NCI-H1930 (cell line): ENCODE results near the gene GPRC5B.

ENCODE experiments used
- DNase-seq, 2 experiments: peaks; one replicate each; lab custom pipeline; 2025; lab: John Stamatoyannopoulos, UW

The GPRC5B gene

DNA sequence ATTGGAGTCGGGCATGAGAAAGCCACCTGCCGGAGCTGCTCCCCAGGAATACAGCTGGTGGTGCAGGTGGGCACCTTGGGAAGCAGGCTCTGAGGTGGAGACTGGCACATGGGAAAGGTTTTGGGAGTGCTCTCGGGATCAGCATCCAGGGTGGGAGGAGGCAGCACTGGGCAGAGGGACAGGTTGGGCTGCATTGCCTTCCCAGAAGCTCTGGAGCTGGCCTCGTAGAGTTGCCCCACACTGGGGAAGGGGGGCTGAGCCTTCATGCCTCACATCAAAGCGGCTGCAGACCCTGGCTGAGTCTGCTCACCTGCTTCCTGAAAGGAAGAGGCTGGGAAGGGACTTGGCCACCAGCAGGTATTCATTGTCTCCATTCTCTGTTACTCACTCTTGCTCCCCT is 13.5 kb upstream of the GPRC5B start:
- DNase-seq = no peak

DNA sequence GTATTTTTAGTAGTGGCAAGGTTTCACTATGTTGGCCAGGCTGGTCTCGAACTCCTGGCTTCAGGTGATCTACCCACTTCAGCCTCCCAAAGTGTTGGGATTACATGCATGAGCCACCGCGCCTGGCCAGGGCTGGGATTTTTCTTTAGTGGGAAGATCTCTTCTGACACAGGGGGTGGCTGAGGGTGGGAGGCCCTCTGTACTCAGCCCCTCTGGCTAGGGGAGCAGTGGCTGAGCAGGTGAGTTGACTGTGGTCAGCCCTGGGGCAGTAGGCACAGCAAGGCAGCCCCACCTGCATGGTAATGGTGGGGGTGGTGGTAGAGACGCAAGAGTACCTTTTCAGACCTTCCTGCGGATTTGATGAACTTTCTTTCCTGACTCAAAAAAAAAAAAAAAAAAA is 12.3 kb upstream of the GPRC5B start:
- DNase-seq = no peak

DNA sequence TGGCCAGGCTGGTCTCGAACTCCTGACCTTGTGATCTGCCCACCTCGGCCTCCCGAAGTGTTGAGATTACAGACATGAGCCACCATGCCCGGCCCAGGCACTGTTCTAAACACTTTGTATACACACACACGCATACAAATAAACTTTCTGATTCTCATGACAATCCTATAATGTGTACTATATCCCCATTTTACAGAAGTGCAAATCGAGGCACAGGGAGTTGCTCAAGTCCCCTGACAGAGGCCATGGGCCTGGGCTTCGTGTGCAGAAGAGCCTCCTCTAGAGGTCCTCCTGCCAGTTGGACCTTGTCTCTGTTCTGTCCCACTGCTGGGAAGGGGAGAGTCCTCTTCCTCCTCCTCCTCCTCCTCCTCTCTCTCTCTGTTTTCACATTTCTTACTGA is 9.9 kb upstream of the GPRC5B start:
- no peak for DNase-seq

DNA sequence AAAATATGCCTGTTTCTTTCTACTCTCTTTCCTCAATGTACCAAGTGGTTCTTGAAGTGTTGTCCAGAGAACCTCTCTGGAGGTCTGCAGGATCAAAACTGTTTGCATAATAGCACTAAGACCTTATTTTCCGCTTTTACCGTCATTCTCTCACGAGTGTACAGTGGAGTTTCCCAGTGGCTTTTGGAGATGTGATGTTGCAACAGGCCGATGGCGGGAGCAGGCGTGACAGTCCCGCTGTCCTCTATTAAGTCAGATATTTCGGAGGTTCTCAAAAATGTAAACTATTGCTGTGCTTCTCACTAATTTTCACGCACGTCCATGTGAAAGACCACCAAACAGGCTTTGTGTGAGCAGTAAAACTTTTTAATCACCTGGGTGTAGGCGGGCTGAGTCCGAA is 8.3 kb upstream of the GPRC5B start:
- DNase-seq = no peak

DNA sequence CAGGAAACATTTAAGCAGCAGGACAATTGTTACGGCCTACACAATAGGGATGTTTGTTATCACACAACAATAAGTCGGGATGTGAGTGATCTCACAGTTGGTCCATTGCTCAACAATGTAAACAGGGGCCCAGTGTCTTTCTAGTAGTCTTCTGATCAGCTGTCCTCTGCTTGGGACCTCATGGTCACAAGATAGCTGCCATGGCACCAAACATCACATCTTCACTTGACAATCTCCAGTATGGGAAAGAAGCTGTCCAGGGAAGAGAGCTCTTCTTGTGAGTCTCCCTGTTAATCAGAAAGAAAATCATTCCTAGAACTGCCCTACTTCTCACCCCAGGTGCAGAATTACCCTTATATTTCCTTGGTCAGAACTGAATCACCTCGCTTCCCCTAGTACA is 6.3 kb upstream of the GPRC5B start:
- no peak for DNase-seq

DNA sequence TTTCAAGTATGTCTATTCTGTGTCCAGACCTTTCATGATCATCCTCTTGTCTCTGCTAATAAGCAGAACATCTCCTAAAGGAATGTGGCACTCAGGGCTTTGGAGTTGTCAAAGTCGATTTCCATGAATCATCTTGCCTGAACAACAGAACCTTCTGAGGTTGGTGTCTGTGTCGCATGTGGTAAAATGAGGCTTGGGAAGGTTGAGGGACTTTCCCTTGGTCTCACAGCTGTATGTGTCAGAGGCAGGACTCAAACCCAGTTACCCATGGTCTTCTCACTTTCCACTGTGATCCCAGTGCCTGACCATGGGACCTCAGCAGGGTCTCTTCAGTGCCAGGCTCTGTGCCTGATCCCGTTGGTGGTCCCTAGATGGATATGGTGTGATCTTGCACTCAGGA is 4.2 kb upstream of the GPRC5B start:
- no peak for DNase-seq

DNA sequence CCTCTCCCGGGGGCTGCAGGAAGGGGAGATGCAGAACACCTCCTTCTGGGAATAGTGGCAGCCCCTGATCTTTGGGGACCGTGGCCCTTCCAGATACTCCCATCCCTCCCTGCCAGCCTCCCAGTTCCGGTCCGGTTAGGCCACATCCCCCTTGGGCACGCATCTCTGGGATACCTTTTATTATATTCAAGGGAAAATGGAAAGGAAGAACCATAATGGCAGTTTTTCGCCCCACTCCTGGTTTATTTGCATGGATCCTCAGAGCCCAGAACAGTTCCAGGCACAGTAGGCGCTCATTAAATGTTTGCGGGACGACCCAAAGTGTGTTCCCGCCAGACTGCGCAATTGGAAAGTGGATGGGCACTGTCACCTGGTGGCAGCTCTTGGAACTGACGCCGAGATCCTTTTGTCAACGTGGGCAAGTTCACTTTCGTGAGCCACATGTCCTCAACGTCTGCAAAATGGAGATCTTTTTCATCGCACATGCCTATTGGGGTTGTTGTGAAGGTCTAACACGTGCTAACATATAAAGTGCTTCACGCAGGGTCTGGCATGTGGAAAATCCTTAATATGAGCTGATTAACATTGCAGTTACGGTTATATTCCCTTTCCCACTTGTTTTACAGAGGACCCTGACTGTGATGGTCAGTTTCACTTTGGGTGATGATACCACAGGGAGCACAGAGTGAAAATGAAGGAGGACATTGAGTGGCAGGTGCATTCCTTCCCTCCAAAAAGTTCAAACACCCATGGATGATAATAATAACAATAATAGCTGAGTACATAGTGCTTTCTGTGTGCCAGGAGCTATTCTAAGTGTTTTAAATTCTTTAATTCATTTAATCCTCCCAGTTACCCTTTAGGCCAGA is 1.7 kb upstream of the GPRC5B start:
- peak; percentile 60 to 68 for DNase-seq

DNA sequence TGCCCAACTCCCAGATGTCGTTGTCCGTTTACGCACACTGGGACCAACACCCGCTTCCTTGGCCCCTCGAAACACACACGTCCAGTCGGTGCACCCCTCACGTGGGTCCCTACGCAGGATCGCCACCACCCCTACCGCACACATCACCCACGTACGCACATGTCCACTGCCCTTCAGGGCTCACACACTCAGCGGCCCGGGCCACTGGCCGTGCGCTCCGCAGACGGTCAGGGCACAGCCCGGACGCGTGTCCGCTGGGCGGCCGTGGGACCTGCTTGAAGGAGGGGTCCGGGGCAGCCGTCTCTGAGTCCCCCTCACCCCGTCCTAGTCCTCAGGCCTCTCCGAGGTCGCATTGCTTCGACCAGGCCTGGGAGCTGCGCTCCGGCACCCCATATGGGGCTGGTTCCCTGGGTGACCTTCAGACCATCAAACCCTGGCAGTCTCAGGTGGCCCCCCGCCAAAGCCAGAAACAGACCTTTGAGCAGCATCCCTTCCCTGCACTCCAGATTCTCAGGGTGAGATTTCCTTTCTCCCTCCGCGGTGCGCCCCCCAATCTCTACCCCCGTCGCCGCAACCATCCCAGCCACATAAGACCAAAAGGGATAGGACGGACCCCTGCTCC is 914 bp upstream of the GPRC5B start:
- DNase-seq = no peak

DNA sequence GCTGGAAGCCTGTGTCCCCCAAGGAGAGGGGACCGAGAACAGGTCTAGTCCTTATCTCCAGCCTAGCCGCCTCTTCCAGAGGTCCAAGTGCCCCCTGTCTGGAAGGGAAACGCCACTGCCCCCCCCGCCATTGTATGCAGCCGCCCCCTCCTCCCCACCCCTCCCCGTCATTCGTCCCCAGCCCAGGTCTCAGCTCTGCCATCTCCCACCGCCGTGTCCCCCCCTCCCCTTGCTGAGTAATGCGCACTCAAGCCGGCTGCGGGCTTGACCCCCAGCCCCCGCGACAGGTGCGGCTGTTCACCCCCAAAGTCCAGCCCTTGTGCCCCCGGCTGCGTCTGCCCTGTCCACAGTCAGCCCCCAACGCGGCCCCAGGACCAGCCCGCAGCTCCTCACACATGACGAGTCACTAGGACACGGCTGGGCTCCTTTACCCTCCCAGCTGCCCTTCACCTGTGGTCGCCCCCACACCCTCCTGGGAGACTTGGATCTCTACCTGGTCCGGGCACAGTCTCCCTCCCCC is 622 bp downstream of the GPRC5B start:
- no peak for DNase-seq

DNA sequence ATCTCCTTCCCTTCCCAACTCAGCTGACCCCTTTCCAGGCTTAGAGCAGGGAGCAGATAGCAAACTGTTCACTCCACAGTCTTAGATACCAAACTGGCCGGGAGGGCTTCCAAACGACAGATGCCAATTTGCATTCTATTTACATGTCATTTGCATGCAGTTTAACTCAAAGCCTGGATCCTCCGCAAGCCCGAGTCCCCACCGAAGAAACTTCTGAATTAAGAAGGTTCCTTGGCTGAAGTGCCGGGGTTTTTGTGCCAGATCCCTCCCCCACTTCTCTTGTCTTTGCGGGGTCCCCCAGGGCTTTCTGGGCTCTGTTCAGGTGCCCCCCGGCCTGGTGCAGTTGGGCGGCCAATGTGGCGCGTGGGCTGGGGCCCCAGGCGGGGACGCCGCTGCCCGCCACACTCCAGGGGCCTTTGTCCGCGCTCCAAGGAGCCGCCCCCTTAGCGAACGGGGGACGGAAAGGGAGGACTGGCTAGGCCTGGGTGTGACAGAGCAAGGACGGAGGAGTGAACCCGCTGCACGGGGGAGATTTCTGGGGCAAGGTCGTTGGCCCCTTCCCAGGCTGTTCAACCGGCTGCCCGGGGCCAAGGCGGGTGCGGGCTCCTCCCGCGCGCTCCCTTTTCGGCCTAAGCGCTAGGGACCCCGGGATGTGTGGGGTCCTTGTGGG is 1.2 kb downstream of the GPRC5B start:
- no peak for DNase-seq

DNA sequence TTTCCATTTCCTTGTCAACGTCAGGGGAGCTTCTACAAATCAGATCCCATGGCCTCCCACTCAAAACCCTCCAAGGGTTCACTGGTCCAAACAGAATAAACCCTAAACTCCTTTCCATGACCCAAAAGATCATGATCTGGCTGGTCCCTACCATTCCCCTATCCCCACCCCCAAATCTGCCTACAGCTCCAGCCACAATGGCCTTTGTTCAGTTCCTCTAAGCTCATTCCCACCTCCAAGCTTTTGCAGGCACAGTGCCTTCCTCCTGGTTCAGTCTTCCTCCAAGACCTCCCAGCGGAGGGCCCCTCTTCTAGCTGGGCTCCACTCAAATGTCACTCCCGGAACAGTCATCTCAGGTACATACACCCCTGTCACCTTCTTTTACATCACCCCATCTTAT is 2.0 kb downstream of the GPRC5B start:
- no peak for DNase-seq

DNA sequence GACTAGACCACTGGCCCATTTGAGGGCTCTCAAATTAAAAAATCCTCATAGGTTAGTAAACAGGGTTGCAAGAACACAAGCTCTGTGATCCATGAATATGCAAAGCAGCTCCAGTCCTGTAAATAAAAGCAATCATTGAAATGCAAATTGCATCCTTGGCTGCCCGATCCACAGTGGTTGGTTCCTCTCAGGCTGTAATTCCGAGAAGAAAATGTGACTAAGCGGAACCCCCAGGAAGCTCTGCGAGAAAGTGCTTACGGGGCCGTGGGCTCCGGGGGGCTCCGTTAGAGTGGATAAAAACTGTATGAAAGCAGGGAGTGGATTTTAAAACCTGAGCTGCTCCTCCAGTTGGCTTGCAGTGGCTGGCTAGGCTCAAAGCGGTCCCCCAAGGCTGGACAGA is 2.5 kb downstream of the GPRC5B start:
- no peak for DNase-seq

DNA sequence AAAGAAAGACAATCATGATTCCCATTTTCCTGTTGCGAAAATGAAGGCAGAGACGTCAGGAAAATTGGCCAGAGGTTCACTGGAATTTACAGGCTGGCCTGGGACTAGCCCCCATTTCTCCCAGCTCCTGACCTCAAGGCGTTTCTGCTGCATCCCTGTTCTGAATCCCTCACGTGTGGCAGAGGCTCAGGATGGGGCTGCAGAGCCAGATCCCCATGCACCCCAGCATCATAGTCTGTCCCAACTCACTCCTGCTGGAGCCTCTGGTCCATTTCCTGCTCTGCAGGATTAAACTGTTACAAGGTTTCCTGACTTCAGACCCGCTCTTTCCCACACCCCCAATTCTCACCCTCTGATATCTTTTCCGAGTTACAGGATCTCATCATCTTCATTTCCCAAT is 2.9 kb downstream of the GPRC5B start:
- DNase-seq = no peak

DNA sequence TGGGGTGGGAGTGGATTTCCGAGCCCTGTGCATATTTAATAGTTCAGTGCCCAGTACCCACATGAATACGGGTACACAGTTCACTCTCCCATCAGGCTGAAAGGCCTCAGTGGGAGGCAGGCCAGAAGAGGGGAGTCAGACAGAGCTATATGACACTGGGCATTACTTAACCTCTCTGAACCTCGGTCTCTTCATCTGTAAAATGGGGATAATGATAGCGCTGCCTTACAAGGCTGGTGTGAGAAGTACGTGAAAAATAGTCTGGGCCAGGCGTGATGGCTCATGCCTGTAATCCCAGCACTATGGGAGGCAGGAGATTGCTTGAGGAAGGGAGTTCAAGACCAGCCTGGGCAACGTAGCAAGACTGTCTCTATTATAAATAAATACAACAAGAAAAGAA is 3.6 kb downstream of the GPRC5B start:
- DNase-seq = no peak

DNA sequence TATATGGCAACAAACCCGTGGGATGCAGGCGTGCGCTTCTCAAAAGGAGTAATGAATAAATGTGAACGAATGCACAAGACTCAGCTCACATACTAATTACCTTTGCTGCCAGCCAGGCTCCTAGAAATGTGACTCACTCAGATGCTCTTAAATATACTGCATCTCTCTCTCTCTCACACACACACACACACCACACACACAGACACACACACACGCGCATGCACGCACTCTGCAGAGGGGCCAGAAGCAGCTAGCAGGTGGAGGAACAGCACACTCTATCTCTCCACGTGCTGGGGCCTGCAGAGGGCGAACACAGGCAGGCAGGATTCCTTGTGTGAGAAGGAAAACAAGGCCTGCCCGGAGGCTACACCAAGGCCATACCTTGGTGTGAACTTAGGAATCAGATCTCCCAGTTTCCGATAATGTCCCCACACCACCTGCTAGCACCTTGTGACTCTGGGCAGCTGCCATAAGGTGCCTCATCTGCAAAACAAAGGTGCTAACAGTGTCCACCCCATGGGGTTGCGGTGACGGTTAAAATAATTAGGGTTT is 5.3 kb downstream of the GPRC5B start:
- peak in 1 of 2 experiments; percentile 22 for DNase-seq

DNA sequence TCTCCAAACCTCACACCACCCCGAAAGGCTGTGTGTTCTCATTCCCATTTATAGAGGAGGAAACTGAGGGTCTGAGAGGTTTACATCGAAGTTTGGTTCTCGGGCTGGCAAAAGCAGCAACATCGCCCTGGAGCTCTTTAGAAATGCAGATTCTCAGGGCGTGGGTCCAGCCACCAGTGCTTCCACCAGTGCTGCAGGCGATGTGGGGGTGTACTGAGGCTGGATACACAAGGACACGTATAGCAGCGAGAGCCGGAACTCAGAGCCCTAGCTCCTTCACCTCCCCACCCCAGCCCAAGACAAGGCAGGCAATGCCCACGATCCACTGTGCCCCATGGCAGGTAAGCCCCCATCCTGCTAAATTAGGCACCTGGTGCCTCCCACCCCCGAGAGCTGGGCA is 5.9 kb downstream of the GPRC5B start:
- DNase-seq = no peak

DNA sequence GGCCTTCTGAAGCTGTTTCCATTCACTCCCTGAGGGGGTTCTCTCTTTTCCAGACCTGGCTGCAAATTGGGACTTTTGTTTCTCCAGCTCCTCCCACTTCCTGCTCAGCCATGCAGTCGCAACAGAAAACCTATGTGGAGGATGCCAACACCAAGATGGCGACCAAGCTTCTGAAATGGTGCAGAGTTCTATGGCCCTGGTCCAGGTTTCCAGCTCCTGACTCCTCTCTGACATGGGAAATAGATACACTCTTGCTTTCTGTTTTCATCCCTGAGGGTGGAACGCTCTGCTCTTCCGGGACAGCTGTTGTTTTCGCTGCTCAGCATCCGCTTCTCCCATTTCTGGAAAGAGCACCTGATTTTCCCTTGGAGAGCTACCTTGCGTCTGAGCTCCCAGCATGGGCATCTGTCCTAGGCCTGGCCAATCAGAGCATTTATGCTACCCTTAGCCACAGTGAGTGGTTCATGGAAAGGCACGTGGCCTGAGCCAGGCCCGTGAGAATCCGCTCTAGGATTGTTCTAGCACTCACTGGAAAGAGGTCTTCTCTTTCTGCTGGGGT is 8.1 kb downstream of the GPRC5B start:
- no peak for DNase-seq

DNA sequence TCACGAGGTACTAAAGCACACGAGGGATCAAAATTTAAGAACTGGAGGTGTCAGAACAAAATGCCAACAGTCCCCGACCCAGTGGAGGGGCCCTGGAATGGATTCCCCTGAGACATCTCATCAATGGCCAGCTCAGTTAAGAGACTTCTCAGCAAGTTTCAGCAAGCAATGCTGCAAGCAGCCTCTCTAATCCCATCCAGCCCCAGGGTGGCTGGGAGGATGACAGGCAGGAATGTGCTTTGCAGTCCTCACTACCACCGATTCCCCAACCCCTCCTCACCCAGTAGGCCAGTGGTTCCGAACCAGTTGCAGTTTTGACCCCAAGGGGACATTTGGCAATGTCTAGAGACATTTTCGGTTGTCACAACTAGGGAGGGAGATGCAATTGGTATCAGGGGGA is 8.7 kb downstream of the GPRC5B start:
- no peak for DNase-seq

DNA sequence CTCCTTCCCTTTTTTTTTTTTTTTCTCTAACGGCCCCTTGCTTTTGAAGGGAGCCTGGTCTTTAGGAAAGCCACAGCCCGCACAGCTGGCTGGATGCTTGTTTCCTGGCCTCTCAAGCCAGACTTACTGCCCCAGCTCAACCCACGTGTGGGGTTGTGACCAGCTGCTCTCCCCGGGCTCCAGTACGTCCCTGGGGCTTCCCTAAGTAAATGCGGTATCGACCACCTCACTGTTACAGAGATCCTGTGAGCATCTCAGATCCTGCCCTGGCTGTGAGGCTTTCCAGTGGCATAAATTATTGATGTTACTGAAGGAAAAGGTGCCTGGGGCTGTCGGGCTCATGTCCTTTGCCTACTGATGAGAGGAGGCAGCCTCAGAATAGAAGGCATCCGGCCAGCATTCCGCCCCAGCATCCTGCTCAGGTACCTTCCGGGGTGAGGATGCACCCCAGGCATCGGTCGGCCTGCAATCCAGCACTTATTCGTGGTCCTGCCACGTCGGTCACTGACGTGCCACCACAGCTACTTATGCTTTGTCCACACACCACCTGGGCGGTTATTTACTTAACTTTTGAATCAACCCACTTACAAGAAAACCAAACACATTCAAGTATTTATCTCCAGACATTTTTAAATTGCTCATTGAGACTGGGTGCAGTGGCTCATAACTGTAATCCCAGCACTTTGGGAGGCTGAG is 9.6 kb downstream of the GPRC5B start:
- DNase-seq = no peak

DNA sequence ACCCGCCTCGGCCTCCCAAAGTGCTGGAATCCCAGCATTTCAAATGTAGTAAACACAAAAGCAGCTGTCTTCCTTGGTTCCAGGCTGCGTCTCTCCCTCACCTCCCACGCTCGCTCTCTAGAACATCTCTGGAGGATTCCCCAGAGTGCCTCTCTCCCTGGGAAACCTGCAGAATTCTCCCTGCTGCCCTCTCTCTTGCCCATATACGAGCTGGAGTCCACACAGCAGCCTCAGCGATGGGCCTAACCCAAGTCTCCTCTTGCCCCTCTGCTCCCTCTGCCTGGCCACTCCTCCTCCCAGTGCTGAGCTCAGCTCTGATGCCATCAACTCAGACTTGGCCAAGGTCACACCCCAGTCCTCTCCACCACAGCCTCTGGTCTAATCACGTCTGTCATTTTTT is 10.6 kb downstream of the GPRC5B start:
- DNase-seq = no peak

DNA sequence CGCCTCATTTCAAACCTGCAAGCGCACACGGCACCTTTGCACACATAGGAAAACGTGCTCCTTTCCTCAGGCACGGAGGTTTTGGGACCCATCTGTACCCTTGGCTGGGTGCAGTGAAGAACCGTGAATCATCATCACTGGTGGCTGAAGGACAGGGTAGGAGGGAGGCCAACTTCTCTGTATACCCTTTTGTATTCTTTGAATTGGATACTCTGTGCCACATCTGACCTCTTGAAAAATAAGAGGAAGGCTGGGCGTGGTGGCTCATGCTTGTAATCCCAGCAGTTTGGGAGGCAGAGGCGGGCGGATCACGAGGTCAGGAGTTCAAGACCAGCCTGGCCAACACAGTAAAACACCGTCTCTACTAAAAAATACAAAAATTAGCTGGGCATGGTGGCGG is 11.7 kb downstream of the GPRC5B start:
- DNase-seq = no peak
